HepG2 (cell line): ENCODE results near the gene TNXB.

Experiments used
- CBFB ChIP-seq: sonication (generic); formaldehyde crosslinking; IDR thresholded peaks from 2 replicates; pipeline ENCODE4 v1.4.0; 2020; ENCODE audit warnings: missing genetic modification reagents
- EP300 ChIP-seq, 3 experiments: sonication (generic) in 1 of 3; formaldehyde crosslinking in 1 of 3; IDR thresholded peaks; 2 replicates each; pipeline versions ENCODE4 v1.5.1 to v1.6.1; 2011 to 2020; ENCODE audit warnings: low read depth in 2 of 3, low read length in 2 of 3, borderline replicate concordance in 1 of 3, improper control_type of control experiment in 1 of 3, mild to moderate bottlenecking in 1 of 3, missing genetic modification reagents in 1 of 3, moderate library complexity in 1 of 3

DNA sequence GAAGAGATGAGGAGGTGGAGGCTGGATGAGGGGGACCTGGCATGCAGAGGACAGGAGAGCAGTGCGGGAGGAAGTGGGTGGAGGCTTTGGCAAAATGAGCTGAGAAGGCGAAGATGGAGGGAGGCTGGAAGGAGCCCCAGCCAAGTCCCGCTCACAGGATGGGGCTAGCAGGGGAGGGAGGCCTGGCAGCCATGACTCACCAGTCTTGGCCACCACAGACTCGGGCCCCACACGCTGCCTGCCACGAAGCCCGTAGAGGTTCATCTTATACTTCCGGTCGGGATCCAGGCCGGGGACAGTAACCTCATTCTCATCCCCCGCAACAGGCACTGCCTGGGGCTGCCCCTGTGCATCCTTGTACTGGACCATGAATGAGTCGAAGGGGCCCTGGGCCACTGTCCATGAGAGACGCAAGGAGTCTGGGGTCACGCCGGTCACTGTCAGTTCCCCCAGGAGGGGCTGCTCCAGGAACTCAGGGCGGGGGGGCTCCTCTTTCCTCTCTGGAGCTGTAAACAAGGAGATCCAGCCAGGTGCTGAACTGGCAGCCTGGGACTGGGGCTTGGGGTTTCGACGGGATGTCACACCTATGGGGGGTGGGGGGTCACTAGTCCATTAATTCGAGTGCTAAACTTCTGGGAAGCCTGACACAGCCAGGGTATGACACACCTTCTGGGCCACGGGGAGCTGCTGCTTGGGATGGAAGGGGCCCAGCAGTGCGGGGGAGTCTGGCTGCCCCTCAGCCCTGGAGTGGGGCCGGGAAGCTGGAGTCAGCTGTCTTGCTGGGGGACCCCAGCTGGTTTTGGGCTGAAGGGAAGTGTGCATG, 27.8 kb downstream of the TNXB start:
- TF ChIP-seq EP300 (IDR thresholded peaks at IDR 0.05; ENCODE audit: low read depth in 2 of 2, low read length in 2 of 2), result no peak
- no peak for TF ChIP-seq EP300 (CRISPR knock-in tag; IDR thresholded peaks at IDR 0.05; ENCODE audit: borderline replicate concordance)
- TF ChIP-seq CBFB (CRISPR knock-in tag), result no peak
